HepG2 (cell line): ENCODE results near the gene OVOL3. TPM values are rescaled to one million over a fixed set of nuclear protein-coding genes. Genes with fewer than 3 reads are reported as not detected.

ENCODE experiments used
- ATAC-seq: fragments of 200-7000 bp; cut with Tn5 transposase; 3 replicates; pipeline ENCODE4 v1.9.1; 2020; ENCODE audit warnings: mild to moderate bottlenecking, moderate library complexity
- BruUV-seq: library from RNA; stranded (reverse); fragments of 400-500 nt; replicated peaks from 2 replicates; lab custom pipeline; 2021; lab: Mats Ljungman, UMichigan
- CTCF ChIA-PET: fragments of 300-600 bp; formaldehyde crosslinking; extraction: SDS; loops from one replicate; lab custom pipeline; 2021; ENCODE audit warnings: low total read pairs, inconsistent platforms, low intra/inter-chr PET ratio; lab: Yijun Ruan, JAX
- POLR2A ChIA-PET: fragments of 350-600 bp; sonication (Branson Sonifier 250); formaldehyde crosslinking; loops from one replicate; lab custom pipeline; 2020; ENCODE audit warnings: antibody characterized with exemption, inconsistent platforms; lab: Yijun Ruan, JAX
- DNase-seq: peaks from one replicate; pipeline ENCODE4 v3.0.0-alpha.2; 2015; ENCODE audit warnings: low spot score
- FAIRE-seq: peaks from 3 replicates; lab custom pipeline; 2011; peaks lifted over from hg19 to GRCh38; lab: Jason Lieb, UNC
- H2AFZ ChIP-seq: one replicate; pipeline ENCODE4 v1.6.1; 2011; ENCODE audit warnings: low read length, inconsistent platforms
- H3K27ac ChIP-seq: fragments of 300-600 bp; 3 replicates; pipeline ENCODE4 v1.8.0; 2011; ENCODE audit warnings: mixed run types, mild to moderate bottlenecking, mixed read lengths, low read length, inconsistent platforms; ENCODE audit not compliant: insufficient read depth; ENCODE audit errors: extremely low read length
- H3K27me3 ChIP-seq, 2 experiments: fragments of 200-600 bp in 1 of 2; 2 replicates in 1 of 2; 3 replicates in 1 of 2; pipeline versions ENCODE4 v1.6.0 to v1.8.0; 2011; ENCODE audit warnings: low read length in 2 of 2, mild to moderate bottlenecking in 2 of 2, moderate library complexity in 2 of 2, inconsistent platforms in 1 of 2; ENCODE audit not compliant: insufficient read depth in 2 of 2, control insufficient read depth in 1 of 2
- H3K36me3 ChIP-seq, 2 experiments: fragments of 200-600 bp in 1 of 2; replicated peaks in 1 of 2; 2 replicates in 1 of 2; 3 replicates in 1 of 2; pipeline versions ENCODE4 v1.5.1 to v1.8.0; 2011; ENCODE audit warnings: low read length in 2 of 2, inconsistent platforms in 1 of 2; ENCODE audit not compliant: insufficient read depth in 2 of 2, control insufficient read depth in 1 of 2
- H3K4me1 ChIP-seq: 2 replicates; pipeline ENCODE4 v1.5.1; 2012; ENCODE audit warnings: low read length, inconsistent platforms; ENCODE audit not compliant: insufficient read depth
- H3K4me2 ChIP-seq: 2 replicates; pipeline ENCODE4 v1.6.0; 2011; ENCODE audit warnings: low read depth, low read length, inconsistent platforms
- H3K4me3 ChIP-seq, 3 experiments: fragments of 200-600 bp in 1 of 3; sonication (generic), shearing (Covaris generic) in 1 of 3; replicated peaks in 1 of 3; 2 replicates each; pipeline ENCODE4 v1.5.1; 2011 to 2016; ENCODE audit warnings: low read length in 3 of 3, inconsistent platforms in 2 of 3, low read depth in 2 of 3, mild to moderate bottlenecking in 2 of 3, control low read depth in 1 of 3, mixed read lengths in 1 of 3; ENCODE audit not compliant: insufficient read depth in 1 of 3
- H3K79me2 ChIP-seq: one replicate; pipeline ENCODE4 v1.6.1; 2011; ENCODE audit warnings: low read length, inconsistent platforms; ENCODE audit not compliant: insufficient read depth
- H3K9ac ChIP-seq: 2 replicates; pipeline ENCODE4 v1.6.0; 2011; ENCODE audit warnings: mild to moderate bottlenecking, low read depth, low read length, inconsistent platforms; ENCODE audit not compliant: insufficient read depth
- H3K9me3 ChIP-seq: 2 replicates; pipeline ENCODE4 v1.5.1; 2012; ENCODE audit warnings: mild to moderate bottlenecking, low read length
- H4K20me1 ChIP-seq: 2 replicates; pipeline ENCODE4 v1.6.0; 2011; ENCODE audit warnings: inconsistent platforms, mild to moderate bottlenecking, low read length, moderate library complexity; ENCODE audit not compliant: insufficient read depth
- ATAD3A ChIP-seq: sonication (generic); formaldehyde crosslinking; IDR thresholded peaks from 2 replicates; pipeline ENCODE4 v1.4.0; 2020; ENCODE audit warnings: missing genetic modification reagents
- CENPT ChIP-seq: sonication (generic); formaldehyde crosslinking; IDR thresholded peaks from 2 replicates; pipeline ENCODE4 v1.8.0; 2022; ENCODE audit warnings: low read depth, mild to moderate bottlenecking, moderate library complexity, missing genetic modification reagents
- MYC ChIP-seq: sonication (generic); formaldehyde crosslinking; IDR thresholded peaks from 2 replicates; pipeline ENCODE4 v1.9.0; 2021; ENCODE audit warnings: missing genetic modification reagents, borderline replicate concordance
- RBFOX2 ChIP-seq: fragments of 200-400 bp; formaldehyde crosslinking; IDR thresholded peaks from 2 replicates; pipeline ENCODE4 v1.6.1; 2017; ENCODE audit warnings: low read depth, mild to moderate bottlenecking, low read length
- ZBTB33 ChIP-seq: sonication (generic); formaldehyde crosslinking; IDR thresholded peaks from 2 replicates; pipeline ENCODE4 v1.4.0; 2020; ENCODE audit warnings: missing genetic modification reagents
- ZBTB38 ChIP-seq: sonication (generic); formaldehyde crosslinking; IDR thresholded peaks from 2 replicates; pipeline ENCODE4 v1.5.1; 2020; ENCODE audit warnings: mild to moderate bottlenecking, missing genetic modification reagents
- WGBS: methylation state at CpG from one replicate; pipeline ENCODE4 v1.1.6; 2017; ENCODE audit warnings: low lambda C conversion rate; 5-methylcytosine and 5-hydroxymethylcytosine counted together
- in situ Hi-C: cut with HindIII; loops from 2 replicates; pipeline ENCODE4 v1.10.0; 2017; ENCODE audit warnings: low pct_unique_long_range_greater_than_20kb; ENCODE audit not compliant: extremely low pct_ligation_motif_present
- intact Hi-C: fragments of 100-400 bp; cut with micrococcal nuclease; formaldehyde crosslinking; loops from one replicate; pipeline ENCODE4 v1.10.0; 2022; ENCODE audit not compliant: unreplicated experiment
- polyA plus RNA-seq, 8 experiments: library from polyadenylated mRNA; depleted of rRNA in 3 of 8; stranded (reverse) in 7 of 8; unstranded in 1 of 8; fragments of >200 nt; fragmentation: Illumina TruSeq in 4 of 8; extraction: Trizol in 4 of 8; gene quantifications; 2 replicates each; pipeline versions ENCODE4 v1.2.1 to v1.2.3, GENCODE V29; 2011 to 2016; ENCODE audit warnings: low read depth in 4 of 8, missing spikeins in 1 of 8, mixed read lengths in 1 of 8; ENCODE audit not compliant: insufficient read depth in 1 of 8
- total RNA-seq, 5 experiments: library from RNA; depleted of rRNA; stranded (reverse); fragments of >200 nt; fragmentation: Illumina TruSeq; extraction: Trizol; gene quantifications; 2 replicates each; pipeline ENCODE4 v1.2.3, GENCODE V29; 2016; ENCODE audit warnings: low read depth in 1 of 5

The OVOL3 gene
- total and polyA plus RNA-seq, 2 of the 13 experiments (the other 11 are each of a cell fraction or from before 2014, with no cell fraction given), result not detected

GRCh38 chr19:36120984-36121358, 10.0 kb downstream of the OVOL3 start:
- WGBS, result 72% methylated on average over 18 of the region's 18 CpGs
- no TSS peak for BruUV-seq
- no peaks in the 10 kb centered on the region for H4K20me1 ChIP-seq
- FAIRE-seq (no peak), DNase-seq (no peak), ATAC-seq (no peak)
- H3K4me1 ChIP-seq, result peaks cover 58% of the 10 kb centered on the region
- H3K79me2 ChIP-seq, result peaks cover 24% of the 10 kb centered on the region
- H3K36me3 ChIP-seq, result peaks cover 16 to 36% of the 10 kb centered on the region in 2 experiments; a peak in 4 of 5 replicates
- no peaks in the 10 kb centered on the region for H3K9me3 ChIP-seq
- ChIA-PET CTCF (no interaction called here), POLR2A (interaction anchor here (1.2 to 3.4 kb wide), 4 partner anchors 8 to 63 kb away, joined by 9 to 36 read pairs (median 12); partner anchors contain the start of gene CAPNS1)
- peak overlapping the region; percentile 58 to 77 (median 64); a peak in 4 of 6 replicates for H3K4me3 ChIP-seq
- no peak overlapping the region for H2AFZ ChIP-seq
- in situ Hi-C loops, result no loop called here
- intact Hi-C loops, result loop anchor here (2.0 to 10.0 kb wide), 2 partner anchors 60 to 374 kb away; no protein-coding TSS in a partner anchor
- peak overlapping the region; percentile 91 for H3K4me2 ChIP-seq
- peak overlapping the region; percentile 63 for H3K9ac ChIP-seq
- 0 out of 2 replicates have a peak, but pooled peaks have one; percentile 9 for TF ChIP-seq ZBTB38 (CRISPR knock-in tag)
- TF ChIP-seq ZBTB33 (CRISPR knock-in tag), result 0 out of 2 replicates have a peak, but pooled peaks have one; percentile 27
- TF ChIP-seq RBFOX2, result peak; percentile 1; the same call in 1 of the 2 replicates
- TF ChIP-seq CENPT, result 0 out of 2 replicates have a peak, but pooled peaks have one; percentile 5
- TF ChIP-seq MYC (CRISPR knock-in tag), result 0 out of 2 replicates have a peak, but pooled peaks have one; percentile 15
- TF ChIP-seq ATAD3A (CRISPR knock-in tag), result no peak
- no peaks in the 10 kb centered on the region for H3K27me3 ChIP-seq
- H3K27ac ChIP-seq, result peak overlapping the region; percentile 76
